ENCODE data around the gene OSM. TPM values are rescaled to one million over a fixed set of nuclear protein-coding genes. Genes with fewer than 3 reads are reported as not detected.

OSM gene
- total RNA-seq, 3 donors from 2014 or later, result 1.3 to 2.5 (median 1.3) TPM

DNA sequence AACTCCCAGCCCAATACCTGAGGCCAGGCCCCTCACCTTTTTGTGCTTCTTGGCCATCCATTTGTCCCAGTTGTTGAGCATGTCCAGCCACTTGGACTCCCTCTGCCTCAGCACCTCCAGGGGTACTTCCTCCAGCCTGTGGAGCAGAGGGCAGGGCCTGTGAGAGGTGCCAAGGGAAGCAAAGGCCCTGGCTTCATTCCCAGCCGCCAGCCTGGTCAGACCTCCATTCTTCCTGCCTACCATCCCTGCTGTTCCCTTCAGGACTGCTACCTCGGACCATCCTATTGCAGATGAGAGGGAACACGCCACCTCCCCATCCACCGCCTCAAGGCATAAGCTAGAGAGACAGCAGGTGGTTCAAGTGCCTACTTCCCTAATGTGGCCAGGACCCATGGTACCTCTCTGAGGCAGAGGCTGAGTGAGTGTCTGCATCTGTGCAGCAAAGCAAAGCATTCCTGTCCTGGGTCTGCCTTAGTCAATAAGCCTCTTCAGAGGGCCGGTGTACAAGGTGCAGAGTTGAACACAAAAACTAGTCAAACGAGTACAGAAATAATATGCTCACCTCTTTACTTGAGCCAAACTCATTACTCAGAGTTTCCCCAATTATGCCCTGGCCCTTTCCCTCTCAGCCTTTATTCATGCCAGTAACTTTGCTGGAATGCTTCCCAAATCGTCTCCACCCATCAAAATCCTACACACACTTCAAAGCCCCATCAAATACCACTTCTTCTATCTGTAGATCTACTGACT, 38.0 kb upstream of the OSM start:
- Histone ChIP-seq H3K36me3 (no peaks in the 10 kb centered on the region), H3K27me3 (no peaks in the 10 kb centered on the region), H3K9me3 (no peaks in the 10 kb centered on the region), H3K27ac (peak overlapping the region; percentile 88 to 96), H3K4me3 (peak overlapping the region in 1 of 3 donors; percentile 23), H3K4me1 (peaks cover 33 to 80% of the 10 kb centered on the region in 2 donors)
- peak in 1 of 2 donors; percentile 50 for DNase-seq (ENCODE audit: low spot score in 2 of 2)
- TF ChIP-seq POLR2A (IDR thresholded peaks at IDR 0.05) (no peak), POLR2AphosphoS5 (IDR thresholded peaks at IDR 0.05) (no peak)
- TF ChIP-seq, protein P1, sequence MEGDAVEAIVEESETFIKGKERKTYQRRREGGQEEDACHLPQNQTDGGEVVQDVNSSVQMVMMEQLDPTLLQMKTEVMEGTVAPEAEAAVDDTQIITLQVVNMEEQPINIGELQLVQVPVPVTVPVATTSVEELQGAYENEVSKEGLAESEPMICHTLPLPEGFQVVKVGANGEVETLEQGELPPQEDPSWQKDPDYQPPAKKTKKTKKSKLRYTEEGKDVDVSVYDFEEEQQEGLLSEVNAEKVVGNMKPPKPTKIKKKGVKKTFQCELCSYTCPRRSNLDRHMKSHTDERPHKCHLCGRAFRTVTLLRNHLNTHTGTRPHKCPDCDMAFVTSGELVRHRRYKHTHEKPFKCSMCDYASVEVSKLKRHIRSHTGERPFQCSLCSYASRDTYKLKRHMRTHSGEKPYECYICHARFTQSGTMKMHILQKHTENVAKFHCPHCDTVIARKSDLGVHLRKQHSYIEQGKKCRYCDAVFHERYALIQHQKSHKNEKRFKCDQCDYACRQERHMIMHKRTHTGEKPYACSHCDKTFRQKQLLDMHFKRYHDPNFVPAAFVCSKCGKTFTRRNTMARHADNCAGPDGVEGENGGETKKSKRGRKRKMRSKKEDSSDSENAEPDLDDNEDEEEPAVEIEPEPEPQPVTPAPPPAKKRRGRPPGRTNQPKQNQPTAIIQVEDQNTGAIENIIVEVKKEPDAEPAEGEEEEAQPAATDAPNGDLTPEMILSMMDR (IDR thresholded peaks at IDR 0.05), result no peak
- intact Hi-C loops (cut with DNase I; ENCODE audit: low total_unique reads), result no loop called here

- Histone ChIP-seq H3K9me3 (no peaks in the 10 kb centered on the region), H3K27ac (peak overlapping the region; percentile 88 to 96), H3K4me3 (no peak overlapping the region), H3K27me3 (no peaks in the 10 kb centered on the region), H3K4me1 (peaks cover 43 to 77% of the 10 kb centered on the region in 2 donors), H3K36me3 (no peaks in the 10 kb centered on the region)
- TF ChIP-seq POLR2A (IDR thresholded peaks at IDR 0.05) (no peak), POLR2AphosphoS5 (IDR thresholded peaks at IDR 0.05) (no peak)
- TF ChIP-seq, protein P1 (IDR thresholded peaks at IDR 0.05), result no peak
- peak in 1 of 2 donors; percentile 67 for DNase-seq (ENCODE audit: low spot score in 2 of 2)
- intact Hi-C loops (cut with DNase I; ENCODE audit: low total_unique reads), result no loop called here
Observed at GRCh38 chr22:30302810-30303138, 36.1 kb upstream of the OSM start.

DNA sequence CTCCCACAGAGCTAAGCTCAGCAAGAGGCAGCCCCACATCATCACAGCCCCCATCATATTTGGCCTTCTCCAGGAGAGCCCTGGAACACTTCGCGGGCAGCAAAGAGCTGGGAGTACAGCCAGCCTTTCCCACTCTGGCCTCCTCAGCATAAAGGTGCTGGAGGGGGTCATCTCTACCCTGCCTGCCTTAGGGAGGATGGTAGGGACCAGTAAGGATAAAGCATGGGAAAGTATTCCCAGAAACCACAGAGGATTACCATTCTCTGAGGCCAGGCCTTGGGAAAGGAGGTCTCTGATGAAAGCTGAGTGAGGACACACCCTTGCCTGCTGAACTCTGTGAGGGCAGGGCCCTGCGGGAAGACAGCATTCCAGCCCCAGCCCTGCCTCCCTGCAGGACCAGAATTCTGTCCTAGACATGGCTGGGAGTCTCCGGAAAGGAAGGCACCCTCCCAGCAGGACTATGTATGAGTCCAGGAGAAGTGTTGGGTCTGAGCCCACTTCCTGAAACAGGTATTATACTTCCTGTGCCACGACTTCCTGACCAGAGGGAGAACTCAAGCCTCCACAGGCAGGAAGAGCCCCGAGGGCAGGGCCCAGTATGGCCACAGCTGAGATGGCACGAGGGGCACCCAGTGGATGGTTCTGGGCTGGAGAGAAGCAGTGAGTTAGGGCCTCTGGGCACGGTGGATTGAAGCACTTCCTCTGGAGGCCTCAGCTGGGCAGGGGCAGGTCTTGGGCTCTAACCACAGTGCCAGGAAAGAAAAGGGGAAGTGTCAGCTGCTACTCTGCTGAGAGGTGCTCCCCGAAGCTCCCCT, 35.6 kb upstream of the OSM start:
- H3K4me3 ChIP-seq, result peak overlapping the region in 1 of 3 donors; percentile 24
- DNase-seq (ENCODE audit: low spot score in 2 of 2), result peak in 1 of 2 donors; percentile 58
- no peaks in the 10 kb centered on the region for H3K36me3 ChIP-seq
- H3K4me1 ChIP-seq, result peaks cover 44 to 77% of the 10 kb centered on the region in 2 donors
- TF ChIP-seq, protein P1 (IDR thresholded peaks at IDR 0.05), result no peak
- TF ChIP-seq POLR2AphosphoS5 (IDR thresholded peaks at IDR 0.05) (no peak), POLR2A (IDR thresholded peaks at IDR 0.05) (no peak)
- intact Hi-C loops (cut with DNase I; ENCODE audit: low total_unique reads), result no loop called here
- no peaks in the 10 kb centered on the region for H3K27me3 ChIP-seq
- no peaks in the 10 kb centered on the region for H3K9me3 ChIP-seq
- H3K27ac ChIP-seq, result peak overlapping the region; percentile 88 to 96

DNA sequence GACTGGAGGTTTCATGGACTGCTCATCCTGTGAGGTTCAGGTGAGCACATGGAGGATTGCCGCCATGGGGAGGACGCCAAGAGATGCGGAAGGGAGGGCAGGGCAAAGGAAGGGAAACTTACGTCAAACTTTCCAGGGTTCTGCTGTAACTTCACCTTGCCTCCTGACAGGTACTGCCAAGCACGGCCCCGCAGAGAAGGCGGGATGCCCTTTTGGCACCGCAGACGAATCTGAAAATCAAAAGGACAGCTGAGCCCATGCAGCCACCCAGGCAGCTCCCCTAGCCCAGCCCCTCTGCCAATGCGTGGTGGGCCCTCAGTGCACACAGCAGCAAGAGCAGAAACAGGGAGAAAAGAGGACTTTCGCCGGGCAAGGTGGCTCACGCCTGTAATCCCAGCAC, 32.7 kb upstream of the OSM start:
- H3K27me3 ChIP-seq, result no peaks in the 10 kb centered on the region
- H3K4me3 ChIP-seq, result no peak overlapping the region
- peaks cover 28 to 57% of the 10 kb centered on the region in 2 donors for H3K4me1 ChIP-seq
- no peaks in the 10 kb centered on the region for H3K9me3 ChIP-seq
- DNase-seq (ENCODE audit: low spot score in 2 of 2), result no peak
- H3K36me3 ChIP-seq, result no peaks in the 10 kb centered on the region
- TF ChIP-seq POLR2A (IDR thresholded peaks at IDR 0.05) (no peak), POLR2AphosphoS5 (IDR thresholded peaks at IDR 0.05) (no peak)
- TF ChIP-seq, protein P1 (IDR thresholded peaks at IDR 0.05), result no peak
- H3K27ac ChIP-seq, result peak overlapping the region; percentile 85 to 94
- intact Hi-C loops (cut with DNase I; ENCODE audit: low total_unique reads), result no loop called here
